H1 (cell line): Measurements from ENCODE around the gene RNF31. TPM values are rescaled to one million over a fixed set of nuclear protein-coding genes. Genes with fewer than 3 reads are reported as not detected.

Experiments used
- ASH2L ChIP-seq: fragments of 200-600, 300-600 bp; sonication (generic); IDR thresholded peaks from one replicate; pipeline ENCODE4 v1.7.1; 2017; ENCODE audit warnings: low read length
- BACH1 ChIP-seq: IDR thresholded peaks from 2 replicates; pipeline ENCODE4 v1.6.1; 2012; ENCODE audit warnings: low read length, improper control_type of control experiment
- CBX8 ChIP-seq: fragments of 300-800, 300-1000 bp; sonication (generic); IDR thresholded peaks from 2 replicates; pipeline ENCODE4 v1.7.1; 2016; ENCODE audit warnings: low read depth, low read length, borderline replicate concordance
- CHD7 ChIP-seq: fragments of 300-600 bp; sonication (generic); IDR thresholded peaks from 2 replicates; pipeline ENCODE4 v1.7.1; 2012; ENCODE audit warnings: low read length, moderate library complexity, mild to moderate bottlenecking, inconsistent platforms; ENCODE audit not compliant: insufficient replicate concordance
- MAFK ChIP-seq: IDR thresholded peaks from 2 replicates; pipeline ENCODE4 v1.6.1; 2012; ENCODE audit warnings: low read depth, mild to moderate bottlenecking, improper control_type of control experiment, low read length
- SP4 ChIP-seq: IDR thresholded peaks from 2 replicates; pipeline ENCODE4 v1.6.1; 2012; ENCODE audit warnings: low read length, inconsistent platforms
- TEAD4 ChIP-seq: IDR thresholded peaks from 2 replicates; pipeline ENCODE4 v1.6.1; 2012; ENCODE audit warnings: low read depth, low read length, inconsistent platforms, mixed read lengths
- polyA plus RNA-seq, 7 experiments: library from polyadenylated mRNA; depleted of rRNA in 3 of 7; stranded (reverse) in 5 of 7; unstranded in 2 of 7; fragments of >200 nt in 5 of 7; fragments of 200-250 nt in 2 of 7; gene quantifications; 1 replicate in 5 of 7; 2 replicates in 1 of 7; 4 replicates in 1 of 7; pipeline versions ENCODE4 v1.2.1 to v1.2.3, GENCODE V29; 2011 to 2013; ENCODE audit warnings: missing spikeins in 2 of 7, mixed read lengths in 2 of 7
- total RNA-seq: library from RNA; stranded (reverse); fragmentation: NEBNext Ultra II Directional; extraction: Animal tissue kit (Norgen Biotek cat#: 25700); gene quantifications from 2 replicates; pipeline ENCODE4 v1.2.1, GENCODE V29; 2021
- TF ChIP-seq, protein P1 (sequence below): IDR thresholded peaks from 2 replicates; pipeline ENCODE4 v1.6.1; 2011; ENCODE audit warnings: low read depth, mild to moderate bottlenecking, low read length; ENCODE audit not compliant: insufficient read depth

RNF31 gene
- total and polyA plus RNA-seq, 2 of the 8 experiments (the other 6 are each of a cell fraction or from before 2014, with no cell fraction given): 17.5 to 72.0 TPM

DNA sequence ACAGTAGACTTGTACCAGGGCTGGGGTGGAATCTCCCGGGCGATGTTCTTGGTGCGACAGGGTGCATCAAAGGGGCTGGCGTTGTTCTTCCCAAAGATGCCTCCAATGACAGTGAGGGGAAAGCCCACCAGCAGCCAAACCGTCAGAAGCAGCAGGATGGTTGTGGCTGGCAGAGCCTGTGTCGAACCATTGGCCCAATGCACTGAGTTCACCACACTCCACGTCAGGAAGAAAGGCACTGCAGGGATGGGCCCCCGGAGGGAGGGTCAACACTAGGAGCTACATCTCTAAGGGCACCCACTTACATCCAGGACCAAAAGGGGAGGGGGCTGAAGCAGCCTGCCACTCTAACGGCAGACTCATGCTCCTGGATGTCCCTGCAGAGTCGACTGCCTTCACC lies 43.1 kb downstream of the RNF31 start (continued):
- no peak for TF ChIP-seq CHD7
- TF ChIP-seq, protein P1, sequence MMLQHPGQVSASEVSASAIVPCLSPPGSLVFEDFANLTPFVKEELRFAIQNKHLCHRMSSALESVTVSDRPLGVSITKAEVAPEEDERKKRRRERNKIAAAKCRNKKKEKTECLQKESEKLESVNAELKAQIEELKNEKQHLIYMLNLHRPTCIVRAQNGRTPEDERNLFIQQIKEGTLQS: no peak
- TF ChIP-seq BACH1: no peak
- TF ChIP-seq SP4: no peak
- TF ChIP-seq ASH2L: no peak
- TF ChIP-seq TEAD4: no peak
- TF ChIP-seq MAFK: no peak
- no peak for TF ChIP-seq CBX8
- TF ChIP-seq, all 59 proteins: peak for 0
